D721Med (cell line): ENCODE data around the gene SLX9.
"Not testable (repeated sequence)": the region's sequence is repeated elsewhere in the genome, so short reads cannot be mapped to it uniquely, and the experiment has no call there.

ENCODE experiments used
- DNase-seq: peaks from one replicate; pipeline ENCODE4 v3.0.0; 2011; ENCODE audit warnings: low spot score; ENCODE audit not compliant: insufficient read length
- FAIRE-seq: peaks from 2 replicates; lab custom pipeline; 2011; peaks lifted over from hg19 to GRCh38; lab: Jason Lieb, UNC
- CTCF ChIP-seq: IDR thresholded peaks from 2 replicates; pipeline ENCODE4 v1.5.1; 2012; ENCODE audit warnings: mild to moderate bottlenecking, control low read depth; ENCODE audit not compliant: insufficient read depth; ENCODE audit errors: missing control alignments

Gene SLX9

GRCh38 chr21:45022348-45022675 lies 82.5 kb downstream of the SLX9 start:
- FAIRE-seq, result no peak
- no peak for TF ChIP-seq CTCF

GRCh38 chr21:45022736-45023135 lies 82.9 kb downstream of the SLX9 start:
- TF ChIP-seq CTCF, result no peak
- DNase-seq, result no peak
- FAIRE-seq, result no peak

More at GRCh38 chr21:45022348-45022675, 82.5 kb downstream of the SLX9 start:
- DNase-seq, result no peak

- not testable (repeated sequence) for DNase-seq, FAIRE-seq
Observed at GRCh38 chr21:45024516-45024915, 84.7 kb downstream of the SLX9 start.

- no peak for FAIRE-seq
- TF ChIP-seq CTCF, result no peak
- DNase-seq, result no peak
Observed at GRCh38 chr21:45026066-45026745, 86.4 kb downstream of the SLX9 start.
